Endothelial cell (in vitro differentiated cells): ENCODE data around the gene COL3A1. TPM values are rescaled to one million over a fixed set of nuclear protein-coding genes. Genes with fewer than 3 reads are reported as not detected.

ENCODE experiments used
- DNase-seq: peaks from one replicate; pipeline ENCODE4 v3.0.0; 2021; ENCODE audit warnings: low spot score
- H3K27ac Mint-ChIP-seq: one replicate; pipeline ENCODE4 v1.8.0; 2021; ENCODE audit warnings: mixed read lengths, inconsistent platforms; ENCODE audit not compliant: unreplicated experiment
- H3K27me3 Mint-ChIP-seq: one replicate; pipeline ENCODE4 v1.8.0; 2021; ENCODE audit warnings: mild to moderate bottlenecking, moderate library complexity, mixed read lengths, inconsistent platforms; ENCODE audit not compliant: unreplicated experiment
- H3K36me3 Mint-ChIP-seq: one replicate; pipeline ENCODE4 v1.8.0; 2021; ENCODE audit warnings: mild to moderate bottlenecking, low read depth, mixed read lengths, inconsistent platforms; ENCODE audit not compliant: unreplicated experiment
- H3K4me1 Mint-ChIP-seq: one replicate; pipeline ENCODE4 v1.8.0; 2021; ENCODE audit warnings: mild to moderate bottlenecking, mixed read lengths, inconsistent platforms; ENCODE audit not compliant: unreplicated experiment
- H3K4me3 Mint-ChIP-seq: one replicate; pipeline ENCODE4 v1.8.0; 2021; ENCODE audit warnings: mild to moderate bottlenecking, mixed read lengths, inconsistent platforms; ENCODE audit not compliant: unreplicated experiment
- H3K9me3 Mint-ChIP-seq: one replicate; pipeline ENCODE4 v1.8.0; 2021; ENCODE audit warnings: mixed read lengths, inconsistent platforms; ENCODE audit not compliant: unreplicated experiment
- CTCF ChIP-seq: fragments of 200-600 bp; sonication (generic); IDR thresholded peaks from one replicate; pipeline ENCODE4 v1.5.0; 2021; ENCODE audit warnings: antibody characterized with exemption; ENCODE audit not compliant: unreplicated experiment
- long read RNA-seq: library from polyadenylated mRNA; unstranded; transcript quantifications from one replicate; pipeline ENCODE4 v2.0.0, GENCODE V29; 2020; ENCODE audit not compliant: unreplicated experiment
- total RNA-seq: library from RNA; stranded (reverse); fragmentation: NEBNext Ultra II Directional; extraction: Animal tissue kit (Norgen Biotek cat#: 25700); gene quantifications from one replicate; pipeline ENCODE4 v1.2.1, GENCODE V29; 2021; ENCODE audit not compliant: unreplicated experiment

COL3A1 gene
- 0.31 TPM for total RNA-seq
- long read RNA-seq = 0 reads

GRCh38 chr2:188974164-188974563, at the start of gene COL3A1:
COL3A1 (plus strand) TSS chr2:188974373; CDS start chr2:188974490, 117 bp downstream.
- Mint-ChIP-seq H3K27me3 (no peaks in the 10 kb centered on the region), H3K4me3 (no peak within 1 kb of the TSS), H3K9me3 (no peaks in the 10 kb centered on the region), H3K4me1 (peaks cover 5% of the 10 kb centered on the region), H3K27ac (no peak within 1 kb of the TSS), H3K36me3 (no peaks in the 10 kb centered on the region)
- TF ChIP-seq CTCF = no peak
- no peak for DNase-seq

GRCh38 chr2:188928643-188929042, 45.5 kb upstream of the COL3A1 start:
- Mint-ChIP-seq H3K27me3 (no peaks in the 10 kb centered on the region), H3K36me3 (no peaks in the 10 kb centered on the region), H3K9me3 (no peaks in the 10 kb centered on the region), H3K4me3 (no peak overlapping the region), H3K4me1 (no peaks in the 10 kb centered on the region), H3K27ac (no peak overlapping the region)
- no peak for TF ChIP-seq CTCF
- DNase-seq = no peak

- no peak overlapping the region for H3K27ac Mint-ChIP-seq
- H3K27me3 Mint-ChIP-seq = no peaks in the 10 kb centered on the region
- no peaks in the 10 kb centered on the region for H3K36me3 Mint-ChIP-seq
- H3K4me1 Mint-ChIP-seq = no peaks in the 10 kb centered on the region
- no peak for TF ChIP-seq CTCF
- no peak overlapping the region for H3K4me3 Mint-ChIP-seq
- DNase-seq = no peak
- no peaks in the 10 kb centered on the region for H3K9me3 Mint-ChIP-seq
These were observed 42.8 kb upstream of the COL3A1 start for GRCh38 chr2:188931361-188931760.

GRCh38 chr2:188937228-188938220, 36.6 kb upstream of the COL3A1 start:
- Mint-ChIP-seq H3K27me3 (no peaks in the 10 kb centered on the region), H3K36me3 (no peaks in the 10 kb centered on the region), H3K9me3 (no peaks in the 10 kb centered on the region), H3K27ac (no peak overlapping the region), H3K4me3 (no peak overlapping the region), H3K4me1 (peaks cover 7% of the 10 kb centered on the region)
- no peak for TF ChIP-seq CTCF
- DNase-seq = no peak

- Mint-ChIP-seq H3K4me1 (peaks cover 7% of the 10 kb centered on the region), H3K4me3 (no peak overlapping the region), H3K27me3 (no peaks in the 10 kb centered on the region), H3K9me3 (no peaks in the 10 kb centered on the region), H3K36me3 (no peaks in the 10 kb centered on the region), H3K27ac (no peak overlapping the region)
- no peak for TF ChIP-seq CTCF
- no peak for DNase-seq
These were observed 34.0 kb upstream of the COL3A1 start for GRCh38 chr2:188940171-188940570.
